Ovary (tissue), 9 donors: ENCODE data around the gene CEP89. TPM values are rescaled to one million over a fixed set of nuclear protein-coding genes. Genes with fewer than 3 reads are reported as not detected.

Source experiments
- DNase-seq, 5 donors: peaks; one replicate each; pipeline ENCODE4 v3.0.0-alpha.2; 2019 to 2020
- H3K27ac ChIP-seq, 2 donors: fragments of 200-600 bp; one replicate each; pipeline versions ENCODE4 v1.5.1 to v1.8.0; 2019 to 2022
- H3K27me3 ChIP-seq: fragments of 200-600 bp; one replicate; pipeline ENCODE4 v1.8.0; 2022
- H3K36me3 ChIP-seq: fragments of 200-600 bp; sonication (generic); one replicate; pipeline ENCODE4 v1.5.1; 2019
- H3K4me1 ChIP-seq: one replicate; pipeline ENCODE4 v1.8.1; 2013; ENCODE audit warnings: mild to moderate bottlenecking, moderate library complexity; ENCODE audit not compliant: insufficient read depth
- H3K4me3 ChIP-seq: fragments of 200-600 bp; sonication (generic); one replicate; pipeline ENCODE4 v1.5.1; 2017
- H3K9me3 ChIP-seq, 2 donors: fragments of 200-600 bp in 1 of 2; sonication (generic) in 1 of 2; one replicate each; pipeline versions ENCODE4 v1.5.1 to v1.8.1; 2013 to 2019; ENCODE audit warnings: mild to moderate bottlenecking in 1 of 2, moderate library complexity in 1 of 2
- EP300 ChIP-seq: sonication (generic); formaldehyde crosslinking; IDR thresholded peaks from one replicate; pipeline ENCODE4 v1.6.1; 2017; ENCODE audit warnings: antibody characterized with exemption
- POLR2A ChIP-seq: fragments of 450-650 bp; IDR thresholded peaks from one replicate; pipeline ENCODE4 v1.6.1; 2017; ENCODE audit warnings: antibody characterized with exemption, mild to moderate bottlenecking, moderate library complexity
- WGBS, 3 donors: extraction: QIAGEN DNeasy Blood & Tissue Kit in 1 of 3; methylation state at CpG; one replicate each; pipeline versions ENCODE4 v1.1.5 to v1.1.7; 2013 to 2017; 5-methylcytosine and 5-hydroxymethylcytosine counted together
- intact Hi-C, 4 donors: fragments of 100-400 bp; cut with DNase I; formaldehyde crosslinking; loops; one replicate each; pipeline versions ENCODE4 v1.11.0 to v1.15.1; 2022 to 2023
- polyA plus RNA-seq, 2 donors: library from polyadenylated mRNA; stranded (reverse); fragments of 200-250 nt in 1 of 2; fragments of 350-450 nt in 1 of 2; fragmentation: Illumina TruSeq in 1 of 2; extraction: RNeasy Lipid Tissue Mini Kit (QIAGEN cat#74804) in 1 of 2; gene quantifications; one replicate each; pipeline ENCODE4 v1.2.3, GENCODE V29; 2013 to 2014
- total RNA-seq, 7 donors: library from RNA; depleted of rRNA in 2 of 7; stranded (reverse); fragments of >200 nt in 2 of 7; fragmentation: NEBNext Ultra II Directional in 3 of 7; extraction: Animal tissue kit (Norgen Biotek cat#: 25700) in 3 of 7; gene quantifications; one replicate each; pipeline versions ENCODE4 v1.1.0 to v1.2.4, GENCODE V29; 2016 to 2023
- TF ChIP-seq, protein P1 (sequence below), 3 donors: fragments of 450-650 bp in 2 of 3; fragments of 200-600 bp in 1 of 3; IDR thresholded peaks; one replicate each; pipeline versions ENCODE4 v1.5.1 to v1.8.0; 2016 to 2022; ENCODE audit warnings: antibody characterized with exemption in 3 of 3, mild to moderate bottlenecking in 1 of 3
- donor health status: DM: no; HTN: no; CAD: no; lungs with moderate emphysema.
- donor health status: DM: no; HTN: no; CAD: no.
- donor health status: Bipolar disorder and iron deficiency.
- donor health status: DM: yes; HTN: yes; CAD: no.
- donor health status: DM: no; HTN: no; CAD: no.
- donor health status: DM: yes; HTN: yes; CAD: no.

CEP89 gene
- total and polyA plus RNA-seq, 9 donors: 13.0 to 28.3 (median 23.1) TPM

DNA sequence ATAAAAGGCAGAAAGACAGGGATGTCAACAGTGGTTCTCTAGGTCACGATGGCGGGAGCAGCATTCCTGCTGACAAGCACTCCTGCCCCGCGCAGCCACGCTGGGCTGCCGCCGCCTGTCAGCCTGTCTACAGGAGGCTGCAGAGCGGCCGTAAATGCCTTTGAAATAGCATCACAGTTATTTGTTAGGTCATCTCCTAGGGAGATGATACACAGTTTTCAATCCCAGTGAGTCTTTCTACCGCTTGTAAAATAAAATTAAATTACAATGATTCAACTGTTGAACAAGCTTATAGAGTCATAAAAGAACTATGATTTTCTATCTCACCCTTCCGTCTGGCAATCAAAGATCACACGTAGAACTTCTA is 94.9 kb downstream of the CEP89 start:
- H3K27ac ChIP-seq: no peak overlapping the region
- no peak for DNase-seq
- 74 to 78% (median 77%) methylated on average over 12 of the region's 12 CpGs for WGBS, 3 donors

DNA sequence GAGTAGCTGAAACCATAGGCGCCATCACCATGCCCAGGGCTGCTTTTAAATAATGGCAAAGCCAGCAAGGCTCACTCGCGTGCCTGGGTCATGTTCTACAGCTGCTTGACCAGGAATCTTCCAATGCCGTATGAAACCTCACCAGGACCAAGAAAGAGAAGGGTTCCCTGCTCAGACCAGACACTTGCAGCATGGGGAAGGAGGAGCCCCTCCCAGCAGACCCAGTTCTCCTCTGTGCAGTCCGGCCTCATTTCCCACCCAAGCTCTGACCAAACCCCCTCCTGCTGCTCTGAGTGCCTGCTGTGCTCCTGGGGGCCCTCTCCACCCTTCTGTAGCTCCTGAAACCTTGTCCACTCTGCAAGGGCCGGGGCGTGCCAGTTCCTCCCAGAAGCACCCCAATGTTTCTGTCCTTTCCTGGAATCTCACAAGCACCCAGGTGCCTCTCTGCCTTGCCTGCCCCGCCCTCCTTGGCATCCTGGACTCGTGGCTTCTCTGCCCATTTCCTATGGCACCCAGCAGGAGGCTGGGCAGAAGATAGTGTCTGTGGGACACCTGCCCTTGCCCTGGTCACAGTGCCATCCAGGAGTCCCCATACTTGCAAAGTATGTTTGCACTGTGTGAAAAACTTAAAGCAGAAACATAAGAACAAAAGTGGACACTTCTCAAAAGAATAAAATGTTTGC is 95.4 kb downstream of the CEP89 start:
- no peak for TF ChIP-seq EP300
- TF ChIP-seq, protein P1, sequence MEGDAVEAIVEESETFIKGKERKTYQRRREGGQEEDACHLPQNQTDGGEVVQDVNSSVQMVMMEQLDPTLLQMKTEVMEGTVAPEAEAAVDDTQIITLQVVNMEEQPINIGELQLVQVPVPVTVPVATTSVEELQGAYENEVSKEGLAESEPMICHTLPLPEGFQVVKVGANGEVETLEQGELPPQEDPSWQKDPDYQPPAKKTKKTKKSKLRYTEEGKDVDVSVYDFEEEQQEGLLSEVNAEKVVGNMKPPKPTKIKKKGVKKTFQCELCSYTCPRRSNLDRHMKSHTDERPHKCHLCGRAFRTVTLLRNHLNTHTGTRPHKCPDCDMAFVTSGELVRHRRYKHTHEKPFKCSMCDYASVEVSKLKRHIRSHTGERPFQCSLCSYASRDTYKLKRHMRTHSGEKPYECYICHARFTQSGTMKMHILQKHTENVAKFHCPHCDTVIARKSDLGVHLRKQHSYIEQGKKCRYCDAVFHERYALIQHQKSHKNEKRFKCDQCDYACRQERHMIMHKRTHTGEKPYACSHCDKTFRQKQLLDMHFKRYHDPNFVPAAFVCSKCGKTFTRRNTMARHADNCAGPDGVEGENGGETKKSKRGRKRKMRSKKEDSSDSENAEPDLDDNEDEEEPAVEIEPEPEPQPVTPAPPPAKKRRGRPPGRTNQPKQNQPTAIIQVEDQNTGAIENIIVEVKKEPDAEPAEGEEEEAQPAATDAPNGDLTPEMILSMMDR (IDR thresholded peaks at IDR 0.05): no peak
- TF ChIP-seq POLR2A: no peak
- intact Hi-C loops: no loop called here
- Histone ChIP-seq H3K9me3 (no peaks in the 10 kb centered on the region), H3K36me3 (no peaks in the 10 kb centered on the region), H3K4me3 (no peak overlapping the region), H3K4me1 (no peaks in the 10 kb centered on the region), H3K27ac (no peak overlapping the region), H3K27me3 (no peaks in the 10 kb centered on the region)
- DNase-seq: no peak
- 87 to 89% (median 87%) methylated on average over 9 of the region's 9 CpGs for WGBS, 3 donors

More for the DNA sequence above, 94.9 kb downstream of the CEP89 start:
- no peaks in the 10 kb centered on the region for H3K27me3 ChIP-seq
- intact Hi-C loops: no loop called here
- no peaks in the 10 kb centered on the region for H3K9me3 ChIP-seq
- H3K4me1 ChIP-seq: no peaks in the 10 kb centered on the region
- H3K4me3 ChIP-seq: no peak overlapping the region
- H3K36me3 ChIP-seq: no peaks in the 10 kb centered on the region
- TF ChIP-seq POLR2A: no peak
- TF ChIP-seq, protein P1 (IDR thresholded peaks at IDR 0.05): no peak
- TF ChIP-seq EP300: no peak

DNA sequence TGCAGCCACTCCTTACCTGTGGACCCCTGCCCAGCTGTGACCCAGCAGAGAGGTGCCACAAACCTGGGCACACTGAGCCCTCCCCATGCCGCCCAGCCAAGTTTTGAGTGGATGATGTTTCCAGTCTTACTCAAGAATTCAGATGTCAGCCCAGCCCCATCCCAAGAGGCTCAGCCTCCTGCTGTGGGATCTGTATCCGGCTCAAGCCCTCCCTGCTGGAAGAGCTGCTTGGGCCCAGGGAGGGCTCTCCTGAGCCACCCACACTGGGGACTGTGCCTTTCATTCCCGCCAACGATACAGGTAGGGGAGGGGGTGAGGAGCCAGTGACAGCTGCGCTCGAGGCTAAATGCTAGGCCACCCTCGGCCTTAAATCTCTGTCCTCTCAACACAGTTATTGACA is 96.3 kb downstream of the CEP89 start:
- TF ChIP-seq EP300: no peak
- TF ChIP-seq, protein P1 (IDR thresholded peaks at IDR 0.05): no peak
- TF ChIP-seq POLR2A: no peak
- H3K4me1 ChIP-seq: no peaks in the 10 kb centered on the region
- no peak overlapping the region for H3K4me3 ChIP-seq
- H3K36me3 ChIP-seq: no peaks in the 10 kb centered on the region
- intact Hi-C loops: no loop called here
- no peak for DNase-seq
- H3K27ac ChIP-seq: no peak overlapping the region
- 58 to 76% (median 71%) methylated on average over 7 of the region's 7 CpGs for WGBS, 3 donors
- H3K27me3 ChIP-seq: no peaks in the 10 kb centered on the region
- no peaks in the 10 kb centered on the region for H3K9me3 ChIP-seq

DNA sequence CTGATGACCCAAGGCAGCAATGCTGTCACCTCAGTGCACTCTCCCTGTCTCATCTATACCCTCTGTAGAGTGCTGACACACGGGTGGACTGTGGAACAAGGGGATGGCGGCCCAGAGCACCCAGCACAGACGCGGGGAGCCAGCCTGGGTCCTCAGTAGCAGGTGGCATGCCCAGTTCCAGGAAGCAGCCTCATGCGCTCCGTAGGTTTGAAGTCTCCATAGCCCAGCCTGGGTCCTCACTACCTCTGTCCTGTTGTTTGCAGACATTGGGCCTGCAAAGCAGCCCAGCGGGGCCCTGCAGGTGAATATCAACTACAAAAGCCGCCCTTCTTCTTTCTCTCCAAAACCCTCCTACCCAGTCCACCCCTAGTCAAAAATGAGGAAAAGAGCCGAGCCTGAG is 97.2 kb downstream of the CEP89 start:
- intact Hi-C loops: no loop called here
- DNase-seq: no peak
- no peak overlapping the region for H3K4me3 ChIP-seq
- TF ChIP-seq POLR2A (no peak), EP300 (no peak)
- TF ChIP-seq, protein P1 (IDR thresholded peaks at IDR 0.05): no peak
- no peaks in the 10 kb centered on the region for H3K36me3 ChIP-seq
- H3K9me3 ChIP-seq: no peaks in the 10 kb centered on the region
- no peaks in the 10 kb centered on the region for H3K27me3 ChIP-seq
- WGBS, 3 donors: 79 to 89% (median 80%) methylated on average over 9 of the region's 9 CpGs
- H3K4me1 ChIP-seq: no peaks in the 10 kb centered on the region
- H3K27ac ChIP-seq: no peak overlapping the region
